ENCODE results near the gene CD58. TPM values are rescaled to one million over a fixed set of nuclear protein-coding genes. Genes with fewer than 3 reads are reported as not detected.

Gene CD58
- total RNA-seq, 1 donor from 2014 or later: 7.2 TPM

DNA sequence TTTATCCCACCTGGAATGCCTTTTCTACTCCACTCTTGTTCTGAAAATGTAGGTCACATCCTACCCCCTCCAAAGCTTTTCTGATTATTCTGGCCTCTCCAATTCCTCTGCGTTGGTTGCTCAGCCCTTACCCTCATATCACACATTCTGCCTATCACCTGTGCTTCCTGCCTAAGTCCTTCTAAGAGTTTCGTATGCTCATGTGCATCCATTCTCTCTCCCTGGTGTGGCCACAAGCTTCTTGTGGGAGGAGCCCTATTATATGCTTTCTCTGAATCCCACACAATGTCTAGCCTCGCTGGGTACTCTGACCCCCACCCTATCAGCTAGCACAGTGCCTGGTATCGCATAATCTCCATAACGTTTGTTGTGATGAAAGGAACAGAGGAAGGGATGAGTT, 54.2 kb downstream of the CD58 start:
- Mint-ChIP-seq H3K27me3 (no peaks in the 10 kb centered on the region), H3K9me3 (peaks cover 3% of the 10 kb centered on the region), H3K4me1 (ENCODE audit: unreplicated experiment) (peaks cover 9% of the 10 kb centered on the region), H3K36me3 (no peaks in the 10 kb centered on the region), H3K4me3 (no peak overlapping the region), H3K27ac (no peak overlapping the region)
- TF ChIP-seq CTCF (conservative IDR thresholded peaks at IDR 0.05): no peak
- no peak for DNase-seq (ENCODE audit: extremely low spot score, unreplicated experiment)

GRCh38 chr1:116515702-116516101, 55.1 kb downstream of the CD58 start:
- no peak for DNase-seq (ENCODE audit: extremely low spot score, unreplicated experiment)
- H3K9me3 Mint-ChIP-seq: peaks cover 10% of the 10 kb centered on the region
- H3K27me3 Mint-ChIP-seq: no peaks in the 10 kb centered on the region
- no peak for TF ChIP-seq CTCF (conservative IDR thresholded peaks at IDR 0.05)
- H3K4me3 Mint-ChIP-seq: no peak overlapping the region
- no peaks in the 10 kb centered on the region for H3K36me3 Mint-ChIP-seq
- peaks cover 9% of the 10 kb centered on the region for H3K4me1 Mint-ChIP-seq (ENCODE audit: unreplicated experiment)
- no peak overlapping the region for H3K27ac Mint-ChIP-seq

DNA sequence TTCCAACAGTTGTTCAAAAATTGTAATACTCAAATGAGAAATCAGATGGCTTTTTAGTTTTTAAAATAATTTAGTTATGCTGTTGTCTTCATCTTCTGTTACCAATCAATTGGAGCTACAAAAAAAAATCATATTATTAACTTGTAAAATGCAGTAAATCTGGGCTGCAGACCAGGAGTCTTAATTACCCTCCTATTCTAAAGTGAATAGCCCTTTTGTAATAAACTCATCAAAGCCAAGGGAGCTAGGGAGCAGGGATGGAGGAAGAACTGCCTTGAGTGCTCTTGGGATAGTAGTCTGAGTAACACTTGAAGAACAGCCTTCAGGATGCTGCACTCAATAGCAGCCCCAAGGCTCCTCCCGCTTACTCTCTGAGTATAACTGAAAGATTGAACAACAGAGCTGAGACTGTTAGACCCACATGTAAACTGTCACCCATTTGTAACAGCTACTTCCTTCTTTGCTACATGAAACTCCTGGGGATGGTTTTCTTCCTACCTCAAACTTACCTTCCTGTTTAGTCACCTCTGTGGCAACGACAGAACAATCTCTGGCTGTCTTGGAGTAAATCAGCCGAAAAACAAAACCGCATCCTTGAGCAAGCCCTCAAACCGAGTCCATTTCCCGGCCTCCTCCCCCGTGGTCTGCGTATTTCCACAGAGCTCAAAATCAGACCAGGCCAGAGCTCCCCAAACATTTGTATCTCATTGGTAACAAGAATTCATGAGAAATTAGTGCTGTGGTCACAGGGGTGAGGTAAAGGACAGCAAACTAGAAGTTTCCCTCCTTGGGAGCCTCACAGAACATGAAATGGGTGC, 55.9 kb downstream of the CD58 start:
- Mint-ChIP-seq H3K36me3 (no peaks in the 10 kb centered on the region), H3K27ac (no peak overlapping the region), H3K4me3 (no peak overlapping the region), H3K9me3 (peaks cover 10% of the 10 kb centered on the region), H3K27me3 (no peaks in the 10 kb centered on the region), H3K4me1 (ENCODE audit: unreplicated experiment) (peaks cover 9% of the 10 kb centered on the region)
- no peak for DNase-seq (ENCODE audit: extremely low spot score, unreplicated experiment)
- no peak for TF ChIP-seq CTCF (conservative IDR thresholded peaks at IDR 0.05)

- H3K9me3 Mint-ChIP-seq: peaks cover 10% of the 10 kb centered on the region
- no peak for DNase-seq (ENCODE audit: extremely low spot score, unreplicated experiment)
- H3K4me1 Mint-ChIP-seq (ENCODE audit: unreplicated experiment): peaks cover 13% of the 10 kb centered on the region
- H3K36me3 Mint-ChIP-seq: no peaks in the 10 kb centered on the region
- H3K27me3 Mint-ChIP-seq: no peaks in the 10 kb centered on the region
- no peak overlapping the region for H3K4me3 Mint-ChIP-seq
- no peak for TF ChIP-seq CTCF (conservative IDR thresholded peaks at IDR 0.05)
- no peak overlapping the region for H3K27ac Mint-ChIP-seq
Observed at GRCh38 chr1:116513956-116514355, 56.9 kb downstream of the CD58 start.

DNA sequence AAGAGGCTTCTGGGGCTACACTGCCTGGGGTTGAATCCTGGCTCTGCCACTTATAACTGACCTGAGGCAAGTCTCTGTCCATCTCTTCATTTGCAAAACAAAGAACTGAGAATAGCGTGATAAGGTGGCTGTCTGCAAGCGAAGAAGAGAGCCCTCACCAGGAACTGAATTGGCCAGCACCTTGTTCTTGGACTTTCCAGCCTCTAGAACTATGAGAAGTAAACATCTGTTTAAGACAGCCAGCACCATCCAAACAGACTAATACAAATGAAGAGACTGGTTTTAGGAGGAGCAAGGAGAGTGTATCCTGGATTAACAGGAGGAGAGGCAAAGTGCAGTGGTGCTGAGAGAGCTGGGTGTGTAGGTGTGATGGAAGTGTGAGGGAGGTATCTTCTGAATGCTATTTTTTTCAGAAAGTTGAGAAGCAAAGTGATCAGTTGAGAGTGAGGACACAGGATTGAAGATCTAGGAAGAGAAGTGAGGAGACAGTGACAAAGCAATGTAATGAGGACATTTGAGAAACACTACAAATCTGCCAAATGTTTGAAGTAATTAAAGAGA, 59.3 kb downstream of the CD58 start:
- H3K27me3 Mint-ChIP-seq: no peaks in the 10 kb centered on the region
- no peak for DNase-seq (ENCODE audit: extremely low spot score, unreplicated experiment)
- no peak overlapping the region for H3K4me3 Mint-ChIP-seq
- peaks cover 15% of the 10 kb centered on the region for H3K4me1 Mint-ChIP-seq (ENCODE audit: unreplicated experiment)
- H3K36me3 Mint-ChIP-seq: no peaks in the 10 kb centered on the region
- no peak overlapping the region for H3K27ac Mint-ChIP-seq
- peaks cover 10% of the 10 kb centered on the region for H3K9me3 Mint-ChIP-seq
- TF ChIP-seq CTCF (conservative IDR thresholded peaks at IDR 0.05): no peak
